NB4 (cell line): ENCODE data around the gene CCNG1.
A peak's percentile ranks its signal among the peaks of the same experiment; 100 is the strongest.

Source experiments
- DNase-seq: peaks from one replicate; pipeline ENCODE4 v3.0.0; 2010; ENCODE audit warnings: low read depth
- H3K4me3 ChIP-seq: one replicate; pipeline ENCODE4 v1.5.1; 2011; ENCODE audit warnings: mild to moderate bottlenecking, low read depth, low read length, moderate library complexity
- MAX ChIP-seq: IDR thresholded peaks from 2 replicates; pipeline ENCODE4 v1.6.1; 2011; ENCODE audit warnings: low read depth, low read length
- MYC ChIP-seq: IDR thresholded peaks from 2 replicates; pipeline ENCODE4 v1.6.1; 2011; ENCODE audit warnings: low read depth, low read length
- POLR2A ChIP-seq: IDR thresholded peaks from 2 replicates; pipeline ENCODE4 v1.6.1; 2011; ENCODE audit warnings: mild to moderate bottlenecking; ENCODE audit not compliant: insufficient read length; ENCODE audit errors: extremely low read depth
- TF ChIP-seq, protein P1 (sequence below): IDR thresholded peaks from one replicate; pipeline ENCODE4 v1.5.1; 2012; ENCODE audit warnings: low read depth, low read length

Gene CCNG1

DNA sequence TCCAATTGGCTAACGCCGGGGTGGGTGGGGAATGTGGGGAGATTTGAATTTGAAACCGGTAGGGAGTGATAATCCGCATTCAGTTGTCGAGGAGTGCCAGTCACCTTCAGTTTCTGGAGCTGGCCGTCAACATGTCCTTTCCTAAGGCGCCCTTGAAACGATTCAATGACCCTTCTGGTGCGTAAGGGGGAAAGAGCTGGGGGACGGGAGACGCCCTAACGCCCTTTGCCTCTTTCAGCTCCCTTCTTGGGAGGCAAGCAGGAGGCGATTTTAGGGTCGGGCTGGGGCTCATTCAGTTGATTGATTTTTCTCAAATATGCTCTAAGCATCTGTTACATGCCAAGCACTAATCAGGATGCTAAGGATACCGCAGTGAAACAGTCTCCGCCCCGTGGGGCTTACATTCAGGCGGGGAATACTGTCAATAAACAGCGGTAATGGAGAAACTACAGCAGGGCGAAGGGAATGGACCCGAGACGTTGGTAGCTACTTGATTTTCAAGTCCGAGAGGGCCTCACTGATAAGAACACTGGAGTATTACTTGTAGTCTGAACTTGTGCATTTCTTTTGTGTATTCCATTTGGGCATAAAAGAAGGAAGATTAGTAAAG is 23.3 kb downstream of the CCNG1 start, which contains the start of gene HMMR:
HMMR (plus strand) TSS at position 71 of the 610 bp plus-strand sequence; CDS start at position 132, 61 bp downstream.
- peak; percentile 60 for TF ChIP-seq POLR2A
- TF ChIP-seq MYC: 0 out of 2 replicates have a peak, but pooled peaks have one; percentile 30
- no peak for TF ChIP-seq MAX
- TF ChIP-seq, protein P1, sequence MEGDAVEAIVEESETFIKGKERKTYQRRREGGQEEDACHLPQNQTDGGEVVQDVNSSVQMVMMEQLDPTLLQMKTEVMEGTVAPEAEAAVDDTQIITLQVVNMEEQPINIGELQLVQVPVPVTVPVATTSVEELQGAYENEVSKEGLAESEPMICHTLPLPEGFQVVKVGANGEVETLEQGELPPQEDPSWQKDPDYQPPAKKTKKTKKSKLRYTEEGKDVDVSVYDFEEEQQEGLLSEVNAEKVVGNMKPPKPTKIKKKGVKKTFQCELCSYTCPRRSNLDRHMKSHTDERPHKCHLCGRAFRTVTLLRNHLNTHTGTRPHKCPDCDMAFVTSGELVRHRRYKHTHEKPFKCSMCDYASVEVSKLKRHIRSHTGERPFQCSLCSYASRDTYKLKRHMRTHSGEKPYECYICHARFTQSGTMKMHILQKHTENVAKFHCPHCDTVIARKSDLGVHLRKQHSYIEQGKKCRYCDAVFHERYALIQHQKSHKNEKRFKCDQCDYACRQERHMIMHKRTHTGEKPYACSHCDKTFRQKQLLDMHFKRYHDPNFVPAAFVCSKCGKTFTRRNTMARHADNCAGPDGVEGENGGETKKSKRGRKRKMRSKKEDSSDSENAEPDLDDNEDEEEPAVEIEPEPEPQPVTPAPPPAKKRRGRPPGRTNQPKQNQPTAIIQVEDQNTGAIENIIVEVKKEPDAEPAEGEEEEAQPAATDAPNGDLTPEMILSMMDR: no peak
- peak within 1 kb of the TSS; percentile 100 for H3K4me3 ChIP-seq
- DNase-seq: no peak

DNA sequence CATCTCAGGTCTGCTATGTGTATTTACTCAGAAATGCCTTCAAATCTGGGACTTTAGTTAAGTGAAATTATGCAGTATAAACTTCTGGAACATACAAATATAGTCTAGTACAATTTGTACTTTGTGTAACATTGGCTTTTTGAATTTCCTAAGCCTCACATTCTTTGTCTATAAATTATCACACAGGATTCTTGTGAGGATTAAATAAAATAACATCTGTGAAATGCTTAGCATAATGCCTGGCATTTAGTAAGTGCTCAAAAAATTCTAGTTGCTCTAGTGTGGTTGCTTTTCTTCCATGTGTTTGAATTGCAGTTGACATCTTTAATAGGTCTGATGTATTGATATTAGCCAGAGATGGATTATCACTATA is 25.7 kb downstream of the CCNG1 start:
- H3K4me3 ChIP-seq: peak overlapping the region; percentile 35
- no peak for DNase-seq
- no peak for TF ChIP-seq POLR2A
- TF ChIP-seq, protein P1: no peak
- TF ChIP-seq MAX: no peak
- no peak for TF ChIP-seq MYC

GRCh38 chr5:163467682-163468081 is 30.3 kb downstream of the CCNG1 start:
- DNase-seq: no peak
- no peak overlapping the region for H3K4me3 ChIP-seq
- no peak for TF ChIP-seq POLR2A
- TF ChIP-seq, protein P1: no peak
- no peak for TF ChIP-seq MAX
- TF ChIP-seq MYC: no peak

DNA sequence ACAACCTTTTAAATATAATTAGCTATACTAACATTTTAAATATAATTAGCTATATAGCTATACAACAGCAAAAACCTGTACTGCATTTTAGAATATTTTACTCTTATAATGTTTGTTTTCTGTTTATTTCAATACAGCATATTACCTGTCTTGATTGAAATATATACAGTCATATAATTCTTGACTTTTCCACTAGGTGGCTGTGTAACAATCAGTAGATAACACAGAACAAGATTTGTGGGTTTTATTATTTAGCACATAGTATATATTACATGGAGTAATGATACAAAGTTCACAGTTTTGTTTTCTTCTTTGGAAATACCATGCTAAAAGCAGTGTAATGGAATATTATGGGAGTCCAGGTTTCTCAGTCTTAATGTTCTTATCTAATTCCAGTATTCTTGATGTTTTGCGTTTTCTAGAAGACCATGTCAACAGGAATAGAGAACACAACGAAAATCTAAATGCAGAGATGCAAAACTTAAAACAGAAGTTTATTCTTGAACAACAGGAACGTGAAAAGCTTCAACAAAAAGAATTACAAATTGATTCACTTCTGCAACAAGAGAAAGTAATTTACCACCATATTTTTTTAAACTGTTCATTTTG is 36.3 kb downstream of the CCNG1 start:
- no peak for TF ChIP-seq MYC
- no peak for TF ChIP-seq MAX
- TF ChIP-seq, protein P1: no peak
- no peak for TF ChIP-seq POLR2A
- no peak for DNase-seq

GRCh38 chr5:163475411-163475810 is 38.0 kb downstream of the CCNG1 start:
- H3K4me3 ChIP-seq: no peak overlapping the region
- no peak for TF ChIP-seq MAX
- TF ChIP-seq MYC: no peak
- TF ChIP-seq, protein P1: no peak
- no peak for TF ChIP-seq POLR2A
- DNase-seq: no peak

More for the DNA sequence above, 36.3 kb downstream of the CCNG1 start:
- H3K4me3 ChIP-seq: no peak overlapping the region
